K562 (cell line): ENCODE data around the gene EN1. TPM values are rescaled to one million over a fixed set of nuclear protein-coding genes. Genes with fewer than 3 reads are reported as not detected.
A peak's percentile ranks its signal among the peaks of the same experiment; 100 is the strongest.

Experiments used
- ATAC-seq: fragments of 200-7000 bp; cut with Tn5 transposase; 3 replicates; pipeline ENCODE4 v1.9.1; 2020; ENCODE audit warnings: moderate library complexity
- BruUV-seq: library from RNA; stranded (reverse); fragments of 400-500 nt; replicated peaks from 2 replicates; lab custom pipeline; 2021; lab: Mats Ljungman, UMichigan
- CTCF ChIA-PET: fragments of 300-600 bp; formaldehyde crosslinking; extraction: SDS; loops from one replicate; lab custom pipeline; 2021; ENCODE audit warnings: low intra/inter-chr PET ratio; lab: Yijun Ruan, JAX
- POLR2A ChIA-PET: fragments of 300-600, 350-650 bp; sonication (Branson Sonifier 250); formaldehyde crosslinking; extraction: SDS; loops from one replicate; lab custom pipeline; 2021; ENCODE audit warnings: antibody characterized with exemption, inconsistent platforms; lab: Yijun Ruan, JAX
- DNase-seq, 4 experiments: peaks; one replicate each; pipeline versions ENCODE4 v3.0.0 to v3.0.0-alpha.2; 2011 to 2018; ENCODE audit warnings: low spot score in 3 of 4, mixed read lengths in 3 of 4; ENCODE audit errors: extremely low read depth in 1 of 4
- FAIRE-seq: peaks from 2 replicates; lab custom pipeline; 2011; peaks lifted over from hg19 to GRCh38; lab: Jason Lieb, UNC
- H2AFZ ChIP-seq: 2 replicates; pipeline ENCODE4 v1.6.0; 2011; ENCODE audit warnings: low read depth, low read length, control low read depth, inconsistent platforms
- H3K27ac ChIP-seq: fragments of 200-600 bp; 3 replicates; pipeline ENCODE4 v1.8.0; 2011; ENCODE audit warnings: low read depth, mild to moderate bottlenecking, control low read depth, inconsistent platforms, low read length, moderate library complexity, mixed read lengths; ENCODE audit errors: extremely low read depth
- H3K27me3 ChIP-seq, 2 experiments: fragments of 300-600 bp in 1 of 2; 2 replicates in 1 of 2; 3 replicates in 1 of 2; pipeline versions ENCODE4 v1.6.0 to v1.8.0; 2011; ENCODE audit warnings: inconsistent platforms in 2 of 2, low read length in 2 of 2, mild to moderate bottlenecking in 1 of 2, mixed read lengths in 1 of 2, moderate library complexity in 1 of 2; ENCODE audit not compliant: control insufficient read depth in 2 of 2, insufficient read depth in 2 of 2
- H3K36me3 ChIP-seq: fragments of 300-600 bp; 3 replicates; pipeline ENCODE4 v1.8.0; 2011; ENCODE audit warnings: mild to moderate bottlenecking, low read length, inconsistent platforms; ENCODE audit not compliant: control insufficient read depth, insufficient read depth
- H3K4me1 ChIP-seq, 2 experiments: fragments of 200-600 bp in 1 of 2; replicated peaks in 1 of 2; 2 replicates in 1 of 2; 3 replicates in 1 of 2; pipeline versions ENCODE4 v1.5.1 to v1.8.0; 2011; ENCODE audit warnings: inconsistent platforms in 2 of 2, low read length in 2 of 2, mild to moderate bottlenecking in 1 of 2, mixed read lengths in 1 of 2, moderate library complexity in 1 of 2; ENCODE audit not compliant: control insufficient read depth in 2 of 2, insufficient read depth in 2 of 2
- H3K4me2 ChIP-seq: 2 replicates; pipeline ENCODE4 v1.6.1; 2011; ENCODE audit warnings: low read length, control low read depth, inconsistent platforms, mixed read lengths; ENCODE audit not compliant: insufficient read depth
- H3K4me3 ChIP-seq: fragments of 200-600 bp; sonication (generic), shearing (Covaris generic); 2 replicates; pipeline ENCODE4 v1.5.1; 2016; ENCODE audit warnings: control low read depth, inconsistent platforms
- H3K79me2 ChIP-seq: fragments of 200-600 bp; 3 replicates; pipeline ENCODE4 v1.8.0; 2011; ENCODE audit warnings: low read length, inconsistent platforms; ENCODE audit not compliant: control insufficient read depth, insufficient read depth
- H3K9ac ChIP-seq, 2 experiments: 2 replicates each; pipeline versions ENCODE4 v1.6.0 to v1.6.1; 2011; ENCODE audit warnings: low read depth in 2 of 2, low read length in 2 of 2, control low read depth in 1 of 2, inconsistent platforms in 1 of 2, mild to moderate bottlenecking in 1 of 2, mixed read lengths in 1 of 2; ENCODE audit not compliant: insufficient read depth in 1 of 2
- H3K9me1 ChIP-seq: one replicate; pipeline ENCODE4 v1.6.0; 2011; ENCODE audit warnings: inconsistent platforms, mild to moderate bottlenecking, low read length, moderate library complexity; ENCODE audit not compliant: control insufficient read depth, insufficient read depth
- H3K9me3 ChIP-seq: replicated peaks from 2 replicates; pipeline ENCODE4 v1.5.1; 2011; ENCODE audit warnings: low read depth, low read length, inconsistent platforms; ENCODE audit not compliant: control insufficient read depth, insufficient read depth
- H4K20me1 ChIP-seq: replicated peaks from 2 replicates; pipeline ENCODE4 v1.6.1; 2011; ENCODE audit warnings: low read length, inconsistent platforms, mixed read lengths; ENCODE audit not compliant: control insufficient read depth, insufficient read depth
- ARID3B ChIP-seq: fragments of 250-450 bp; sonication (Bioruptor Pico); IDR thresholded peaks from 2 replicates; pipeline ENCODE4 v1.4.0; 2020; ENCODE audit warnings: borderline replicate concordance
- C11orf30 ChIP-seq: fragments of 450-650 bp; IDR thresholded peaks from 2 replicates; pipeline ENCODE4 v1.6.1; 2016; ENCODE audit warnings: low read depth, mild to moderate bottlenecking
- FIP1L1 ChIP-seq: fragments of 200-400 bp; formaldehyde crosslinking; IDR thresholded peaks from 2 replicates; pipeline ENCODE4 v1.6.1; 2018; ENCODE audit warnings: mild to moderate bottlenecking, low read depth, low read length; ENCODE audit not compliant: poor library complexity, severe bottlenecking
- HDAC6 ChIP-seq: IDR thresholded peaks from 2 replicates; pipeline ENCODE4 v1.6.1; 2012; ENCODE audit warnings: low read depth, mild to moderate bottlenecking, control low read depth, inconsistent platforms, low read length, moderate library complexity
- HOXB6 ChIP-seq: fragments of 250-450 bp; sonication (Bioruptor Pico); IDR thresholded peaks from 2 replicates; pipeline ENCODE4 v1.5.1; 2022; ENCODE audit warnings: mild to moderate bottlenecking, borderline replicate concordance
- L3MBTL2 ChIP-seq: fragments of 450-650 bp; IDR thresholded peaks from 2 replicates; pipeline ENCODE4 v1.6.1; 2016; ENCODE audit warnings: mild to moderate bottlenecking, moderate library complexity
- NFE2 ChIP-seq: IDR thresholded peaks from 2 replicates; pipeline ENCODE4 v1.6.1; 2014; ENCODE audit warnings: antibody characterized with exemption, low read depth
- WGBS: fragments of 100-300 bp; shearing (Covaris generic); methylation state at CpG from one replicate; pipeline ENCODE4 v1.1.6; 2016; ENCODE audit warnings: low coverage, mixed read lengths; ENCODE audit not compliant: insufficient coverage; ENCODE audit errors: missing lambda C conversion rate; 5-methylcytosine and 5-hydroxymethylcytosine counted together
- in situ Hi-C: fragments of 300-500 bp; cut with MboI; formaldehyde crosslinking; loops from 4 replicates; pipeline ENCODE4 v1.15.0; 2018; ENCODE audit warnings: inconsistent platforms, mixed read lengths
- intact Hi-C: fragments of 100-400 bp; cut with micrococcal nuclease; formaldehyde crosslinking; loops from 2 replicates; pipeline ENCODE4 v1.14.2; 2022
- polyA plus RNA-seq, 8 experiments: library from polyadenylated mRNA; depleted of rRNA in 4 of 8; stranded (reverse) in 5 of 8; unstranded in 3 of 8; fragments of >200 nt; fragmentation: Nextera tagmentation in 2 of 8; fragmentation: Illumina TruSeq in 1 of 8; extraction: Ambion mirVana in 2 of 8; extraction: Trizol in 1 of 8; gene quantifications; 2 replicates each; pipeline versions ENCODE4 v1.2.1 to v1.2.3, GENCODE V29; 2011 to 2014; ENCODE audit warnings: inconsistent platforms in 1 of 8, missing spikeins in 1 of 8
- total RNA-seq, 7 experiments: library from RNA; depleted of rRNA in 6 of 7; stranded (reverse); fragments of >200 nt in 6 of 7; fragmentation: Illumina TruSeq in 2 of 7; extraction: Trizol in 2 of 7; gene quantifications; 2 replicates each; pipeline versions ENCODE4 v1.2.1 to v1.2.3, GENCODE V29; 2011 to 2021; ENCODE audit warnings: low replicate concordance in 1 of 7

EN1 gene
- total and polyA plus RNA-seq, 9 of the 15 experiments (the other 6 are each of a cell fraction or from before 2014, with no cell fraction given), result 0.06 to 2.0 (median 0.51) TPM

DNA sequence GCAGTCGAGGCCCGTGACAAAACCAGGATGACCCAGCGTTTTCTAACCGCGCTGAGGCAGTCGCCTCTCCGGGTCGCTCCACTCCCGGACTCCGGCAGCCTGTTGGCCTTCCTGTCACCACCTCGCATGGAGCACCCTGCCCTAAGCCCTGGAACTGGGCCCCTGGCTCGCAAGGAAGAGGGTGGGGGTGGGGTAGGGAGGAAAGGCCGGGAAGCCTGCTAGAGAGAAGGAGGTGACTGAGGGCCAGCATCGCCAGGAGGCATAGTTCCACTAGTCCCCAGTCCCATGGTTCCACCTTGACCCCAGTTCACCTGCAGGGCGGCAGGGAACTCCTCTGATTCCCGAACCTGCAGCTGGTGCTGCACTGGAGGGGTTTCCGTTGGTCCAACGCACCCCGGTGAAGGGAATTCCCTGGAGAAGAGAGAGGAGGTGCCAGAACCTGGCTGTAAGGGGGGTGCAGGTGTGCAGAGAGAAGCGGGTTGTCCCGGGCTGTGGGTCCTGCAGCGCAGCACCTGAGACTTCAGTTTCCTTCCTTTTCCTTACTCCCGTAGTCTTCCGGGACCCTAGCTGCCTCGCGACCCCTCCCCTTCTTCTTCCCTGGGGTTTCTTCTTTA is 11.8 kb upstream of the EN1 start:
- Histone ChIP-seq H3K4me1 (peaks cover 0 to 18% of the 10 kb centered on the region in 2 experiments; a peak in 2 of 5 replicates), H3K9ac (no peak overlapping the region; a peak in 1 of 4 replicates), H4K20me1 (no peaks in the 10 kb centered on the region), H3K4me3 (no peak overlapping the region), H3K4me2 (no peak overlapping the region), H3K27ac (no peak overlapping the region), H3K27me3 (peaks cover 0 to 35% of the 10 kb centered on the region in 2 experiments; a peak in 3 of 5 replicates), H2AFZ (no peak overlapping the region), H3K36me3 (no peaks in the 10 kb centered on the region), H3K79me2 (no peaks in the 10 kb centered on the region), H3K9me1 (no peaks in the 10 kb centered on the region), H3K9me3 (no peaks in the 10 kb centered on the region)
- DNase-seq (no peak), ATAC-seq (no peak), FAIRE-seq (no peak)
- intact Hi-C loops, result loop anchor here (5.0 kb wide), 1 partner anchor 227 kb away; no protein-coding TSS in a partner anchor
- CTCF ChIA-PET, result no interaction called here
- BruUV-seq, result no TSS peak
- WGBS, result 21% methylated on average over 15 of the region's 26 CpGs
- TF ChIP-seq HOXB6 (CRISPR knock-in tag), result no peak
- TF ChIP-seq NFE2, result 0 out of 2 replicates have a peak, but pooled peaks have one; percentile 9
- TF ChIP-seq HDAC6, result no peak
- TF ChIP-seq L3MBTL2, result no peak
- TF ChIP-seq ARID3B (CRISPR knock-in tag), result no peak
- peak; percentile 7; the same call in 1 of the 2 replicates for TF ChIP-seq C11orf30
- TF ChIP-seq FIP1L1, result no peak
- POLR2A ChIA-PET, result no interaction called here
- in situ Hi-C loops, result no loop called here
